Panc1 (cell line): ENCODE results near the gene GRM4. TPM values are rescaled to one million over a fixed set of nuclear protein-coding genes. Genes with fewer than 3 reads are reported as not detected.
A peak's percentile ranks its signal among the peaks of the same experiment; 100 is the strongest.

ENCODE experiments used
- ATAC-seq: fragments of 200-7000 bp; cut with Tn5 transposase; 2 replicates; pipeline ENCODE4 v1.9.1; 2020; ENCODE audit warnings: mild to moderate bottlenecking, moderate library complexity
- BruUV-seq: library from RNA; stranded (reverse); fragments of 400-500 nt; replicated peaks from 2 replicates; lab custom pipeline; 2021; lab: Mats Ljungman, UMichigan
- CTCF ChIA-PET: fragments of 300-600 bp; sonication (Branson Sonifier 250); formaldehyde crosslinking; loops from one replicate; lab custom pipeline; 2022; ENCODE audit warnings: antibody characterized with exemption; lab: Charles Lee
- POLR2A ChIA-PET: fragments of 300-600 bp; sonication (Branson Sonifier 250); formaldehyde crosslinking; loops from one replicate; lab custom pipeline; 2022; ENCODE audit warnings: antibody characterized with exemption; lab: Charles Lee
- DNase-seq: peaks from one replicate; pipeline ENCODE4 v3.0.0-alpha.2; 2010; ENCODE audit warnings: low read depth, low spot score
- H3K27ac ChIP-seq: 2 replicates; pipeline ENCODE4 v1.5.1; 2011; ENCODE audit warnings: mild to moderate bottlenecking, low read length, inconsistent platforms
- H3K27me3 ChIP-seq: fragments of 200-500 bp; sonication (Bioruptor generic); 2 replicates; pipeline ENCODE4 v1.6.0; 2014; ENCODE audit warnings: low read length, inconsistent platforms; ENCODE audit not compliant: control insufficient read depth, insufficient read depth
- H3K36me3 ChIP-seq: fragments of 200-500 bp; sonication (Bioruptor generic); 2 replicates; pipeline ENCODE4 v1.5.1; 2014; ENCODE audit warnings: inconsistent platforms, mild to moderate bottlenecking, low read length, moderate library complexity; ENCODE audit not compliant: control insufficient read depth, insufficient read depth
- H3K4me1 ChIP-seq: 2 replicates; pipeline ENCODE4 v1.5.1; 2011; ENCODE audit warnings: inconsistent platforms, mild to moderate bottlenecking, low read length, moderate library complexity; ENCODE audit not compliant: control insufficient read depth, insufficient read depth
- H3K4me3 ChIP-seq, 2 experiments: 2 replicates each; pipeline ENCODE4 v1.5.1; 2011 to 2012; ENCODE audit warnings: low read depth in 2 of 2, low read length in 2 of 2, mild to moderate bottlenecking in 2 of 2, inconsistent platforms in 1 of 2, moderate library complexity in 1 of 2
- H3K9me3 ChIP-seq: fragments of 200-500 bp; sonication (Bioruptor generic); 2 replicates; pipeline ENCODE4 v1.5.1; 2014; ENCODE audit warnings: low read depth, mild to moderate bottlenecking, inconsistent platforms, low read length, moderate library complexity; ENCODE audit not compliant: control insufficient read depth, insufficient read depth
- CTCF ChIP-seq: fragments of 450-650 bp; IDR thresholded peaks from 2 replicates; pipeline ENCODE4 v1.5.1; 2017; ENCODE audit warnings: mild to moderate bottlenecking
- POLR2AphosphoS5 ChIP-seq: IDR thresholded peaks from 2 replicates; pipeline ENCODE4 v1.6.1; 2012; ENCODE audit warnings: mild to moderate bottlenecking, low read depth, low read length, moderate library complexity
- REST ChIP-seq, 2 experiments: IDR thresholded peaks; 2 replicates each; pipeline ENCODE4 v1.6.1; 2011 to 2012; ENCODE audit warnings: low read depth in 2 of 2, control low read depth in 1 of 2, low read length in 1 of 2, mild to moderate bottlenecking in 1 of 2, moderate library complexity in 1 of 2; ENCODE audit not compliant: insufficient read depth in 1 of 2
- SIN3A ChIP-seq: IDR thresholded peaks from 2 replicates; pipeline ENCODE4 v1.6.1; 2012; ENCODE audit warnings: low read depth, mild to moderate bottlenecking, low read length, moderate library complexity, borderline replicate concordance; ENCODE audit not compliant: insufficient read depth
- TCF7L2 ChIP-seq: IDR thresholded peaks from 2 replicates; pipeline ENCODE4 v1.6.1; 2011; ENCODE audit warnings: mild to moderate bottlenecking, low read depth, low read length, inconsistent platforms
- in situ Hi-C: cut with HindIII; loops from 2 replicates; pipeline ENCODE4 v1.10.0; 2016; ENCODE audit warnings: low sequenced_read_pairs, low pct_unique_long_range_greater_than_20kb
- intact Hi-C: fragments of 100-400 bp; cut with micrococcal nuclease; formaldehyde crosslinking; loops from one replicate; pipeline ENCODE4 v1.10.0; 2022; ENCODE audit not compliant: unreplicated experiment
- total RNA-seq: library from RNA; stranded (reverse); gene quantifications from one replicate; pipeline ENCODE4 v1.2.1, GENCODE V29; 2021; ENCODE audit not compliant: unreplicated experiment

The GRM4 gene
- total RNA-seq, 1 experiment from 2014 or later: 1.3 TPM

- POLR2A ChIA-PET: no interaction called here
- BruUV-seq: no TSS peak
- Histone ChIP-seq H3K9me3 (no peaks in the 10 kb centered on the region), H3K27me3 (no peaks in the 10 kb centered on the region), H3K27ac (no peak overlapping the region), H3K36me3 (no peaks in the 10 kb centered on the region), H3K4me3 (no peak overlapping the region), H3K4me1 (peaks cover under 1% of the 10 kb centered on the region; the same call in 1 of the 2 replicates)
- DNase-seq: no peak
- no peak for TF ChIP-seq REST (IDR thresholded peaks at IDR 0.05; ENCODE audit: insufficient read depth in 1 of 2, low read depth in 2 of 2, low read length in 1 of 2)
- no peak for TF ChIP-seq SIN3A
- no peak for TF ChIP-seq TCF7L2
- in situ Hi-C loops: no loop called here
- CTCF ChIA-PET: no interaction called here
- intact Hi-C loops: no loop called here
- 0 out of 2 replicates have a peak, but pooled peaks have one; percentile 51 for ATAC-seq
Observed at GRCh38 chr6:33977606-33978411, 168.1 kb downstream of the GRM4 start.

GRCh38 chr6:33976437-33977360, 169.2 kb downstream of the GRM4 start:
- ChIA-PET POLR2A (no interaction called here), CTCF (no interaction called here)
- intact Hi-C loops (no loop called here), in situ Hi-C loops (no loop called here)
- H3K9me3 ChIP-seq: no peaks in the 10 kb centered on the region
- no peak for DNase-seq
- no peaks in the 10 kb centered on the region for H3K27me3 ChIP-seq
- no peak overlapping the region for H3K27ac ChIP-seq
- no peaks in the 10 kb centered on the region for H3K36me3 ChIP-seq
- BruUV-seq: no TSS peak
- ATAC-seq: peak; percentile 29; the same call in 1 of the 2 replicates
- no peak overlapping the region for H3K4me3 ChIP-seq
- TF ChIP-seq TCF7L2 (no peak), SIN3A (no peak), POLR2AphosphoS5 (no peak), REST (IDR thresholded peaks at IDR 0.05; ENCODE audit: insufficient read depth in 1 of 2, low read depth in 2 of 2, low read length in 1 of 2) (no peak), CTCF (no peak)
- no peaks in the 10 kb centered on the region; the same call in 1 of the 2 replicates for H3K4me1 ChIP-seq
